Measurements from ENCODE around the gene EIF4G3.
"Not testable (repeated sequence)": the region's sequence is repeated elsewhere in the genome, so short reads cannot be mapped to it uniquely, and the experiment has no call there.

Gene EIF4G3

GRCh38 chr1:21024136-21024896, 152.4 kb downstream of the EIF4G3 start:
- not testable (repeated sequence) for DNase-seq

- peak; percentile 41 to 63 for DNase-seq
These were observed 154.2 kb downstream of the EIF4G3 start for GRCh38 chr1:21022279-21023040.

- DNase-seq = no peak
These were observed 155.4 kb downstream of the EIF4G3 start for GRCh38 chr1:21021311-21021710.

- DNase-seq = no peak
These were observed 156.5 kb downstream of the EIF4G3 start for GRCh38 chr1:21020151-21020550.

GRCh38 chr1:21018673-21019072, 158.0 kb downstream of the EIF4G3 start:
- no peak for DNase-seq

- DNase-seq = no peak
These were observed 163.2 kb downstream of the EIF4G3 start for GRCh38 chr1:21013510-21013909.

GRCh38 chr1:21012937-21013336, 163.8 kb downstream of the EIF4G3 start:
- DNase-seq = no peak

- no peak for DNase-seq
These were observed 168.8 kb downstream of the EIF4G3 start for GRCh38 chr1:21007876-21008275.

- DNase-seq = no peak
These were observed 171.0 kb downstream of the EIF4G3 start for GRCh38 chr1:21005466-21006239.

GRCh38 chr1:21003281-21004045, 173.2 kb downstream of the EIF4G3 start:
- no peak for DNase-seq

- no peak for DNase-seq
These were observed 175.7 kb downstream of the EIF4G3 start for GRCh38 chr1:21001042-21001441.

- no peak for DNase-seq
These were observed 176.5 kb downstream of the EIF4G3 start for GRCh38 chr1:21000245-21000594.

GRCh38 chr1:20999525-21000244, 177.0 kb downstream of the EIF4G3 start:
- DNase-seq = no peak

GRCh38 chr1:20998826-20999225, 177.9 kb downstream of the EIF4G3 start:
- DNase-seq = no peak

- no peak for DNase-seq
These were observed 179.0 kb downstream of the EIF4G3 start for GRCh38 chr1:20997602-20998224.

GRCh38 chr1:20996554-20996953, 180.1 kb downstream of the EIF4G3 start:
- DNase-seq = no peak

GRCh38 chr1:20993716-20994575, 182.8 kb downstream of the EIF4G3 start:
- no peak for DNase-seq

GRCh38 chr1:20992322-20993056, 184.2 kb downstream of the EIF4G3 start:
- DNase-seq = no peak

GRCh38 chr1:20988943-20989342, 187.8 kb downstream of the EIF4G3 start:
- DNase-seq = no peak
